ENCODE data around the gene RGL2.
"Not testable (repeated sequence)": the region's sequence is repeated elsewhere in the genome, so short reads cannot be mapped to it uniquely, and the experiment has no call there.

RGL2 gene

GRCh38 chr6:33290459-33290858, 8.3 kb downstream of the RGL2 start:
- no peak for TF ChIP-seq CTCF (IDR thresholded peaks at IDR 0.05; ENCODE audit: low read depth, low read length)
- Histone ChIP-seq H3K9me3 (no peaks in the 10 kb centered on the region), H3K4me1 (no peaks in the 10 kb centered on the region; the same call in 1 of the 2 replicates), H3K4me3 (ENCODE audit: low read depth, low read length) (peak overlapping the region; percentile 100), H3K27me3 (no peaks in the 10 kb centered on the region), H3K36me3 (peaks cover 35% of the 10 kb centered on the region)
- no peak for DNase-seq

- H3K9me3 ChIP-seq, result no peaks in the 10 kb centered on the region
- DNase-seq, result no peak
- H3K4me3 ChIP-seq (ENCODE audit: low read depth, low read length), result peak overlapping the region; percentile 100
- no peaks in the 10 kb centered on the region; the same call in 1 of the 2 replicates for H3K4me1 ChIP-seq
- TF ChIP-seq CTCF (IDR thresholded peaks at IDR 0.05; ENCODE audit: low read depth, low read length), result no peak
- H3K36me3 ChIP-seq, result peaks cover 38% of the 10 kb centered on the region
- H3K27me3 ChIP-seq, result no peaks in the 10 kb centered on the region
These were observed 8.9 kb downstream of the RGL2 start for GRCh38 chr6:33289784-33290315.

- peaks cover 38% of the 10 kb centered on the region for H3K36me3 ChIP-seq
- peak within 1 kb of the TSS; percentile 100 for H3K4me3 ChIP-seq (ENCODE audit: low read depth, low read length)
- no peaks in the 10 kb centered on the region; the same call in 1 of the 2 replicates for H3K4me1 ChIP-seq
- TF ChIP-seq CTCF (IDR thresholded peaks at IDR 0.05; ENCODE audit: low read depth, low read length), result no peak
- no peaks in the 10 kb centered on the region for H3K9me3 ChIP-seq
- no peaks in the 10 kb centered on the region for H3K27me3 ChIP-seq
- peak; percentile 81 for DNase-seq
These were observed 9.6 kb downstream of the RGL2 start, which contains the start of the genes PFDN6 and WDR46 for GRCh38 chr6:33288921-33289783. PFDN6 (plus strand) TSS chr6:33289601; CDS start chr6:33289857, 256 bp downstream. WDR46 (minus strand) TSS chr6:33289239; CDS start chr6:33289170, 69 bp downstream.

GRCh38 chr6:33288141-33288920, 10.4 kb downstream of the RGL2 start:
- Histone ChIP-seq H3K4me3 (ENCODE audit: low read depth, low read length) (peak overlapping the region; percentile 100), H3K9me3 (no peaks in the 10 kb centered on the region), H3K27me3 (no peaks in the 10 kb centered on the region), H3K36me3 (peaks cover 43% of the 10 kb centered on the region), H3K4me1 (no peaks in the 10 kb centered on the region; the same call in 1 of the 2 replicates)
- DNase-seq, result no peak
- no peak for TF ChIP-seq CTCF (IDR thresholded peaks at IDR 0.05; ENCODE audit: low read depth, low read length)

- Histone ChIP-seq H3K4me3 (ENCODE audit: low read depth, low read length) (no peak overlapping the region; the same call in 1 of the 2 replicates), H3K4me1 (no peaks in the 10 kb centered on the region; the same call in 1 of the 2 replicates), H3K27me3 (no peaks in the 10 kb centered on the region), H3K9me3 (no peaks in the 10 kb centered on the region), H3K36me3 (peaks cover 48% of the 10 kb centered on the region)
- DNase-seq, result no peak
- TF ChIP-seq CTCF (IDR thresholded peaks at IDR 0.05; ENCODE audit: low read depth, low read length), result no peak
These were observed 11.5 kb downstream of the RGL2 start for GRCh38 chr6:33286946-33287914.

GRCh38 chr6:33285214-33285613, 13.5 kb downstream of the RGL2 start:
- not testable (repeated sequence) for DNase-seq; H3K27me3 ChIP-seq; H3K4me3 ChIP-seq (ENCODE audit: low read depth, low read length); H3K4me1 ChIP-seq; H3K9me3 ChIP-seq
- H3K36me3 ChIP-seq, result peaks cover 42% of the 10 kb centered on the region

Measured in BE2C (cell line).